PC-9 (cell line): Measurements from ENCODE around the gene ENDOV. TPM values are rescaled to one million over a fixed set of nuclear protein-coding genes. Genes with fewer than 3 reads are reported as not detected.

Experiments
- BruUV-seq: library from RNA; stranded (reverse); fragments of 400-500 nt; replicated peaks from 2 replicates; lab custom pipeline; 2021; lab: Mats Ljungman, UMichigan
- CTCF ChIA-PET: fragments of 300-600 bp; sonication (Branson Sonifier 250); formaldehyde crosslinking; loops from one replicate; lab custom pipeline; 2022; ENCODE audit warnings: antibody characterized with exemption; lab: Charles Lee
- POLR2A ChIA-PET: fragments of 300-600 bp; sonication (Branson Sonifier 250); formaldehyde crosslinking; loops from one replicate; lab custom pipeline; 2022; ENCODE audit warnings: antibody characterized with exemption; ENCODE audit not compliant: unreplicated experiment; lab: Charles Lee
- DNase-seq, 2 experiments: peaks; one replicate each; pipeline versions ENCODE4 v3.0.0 to v3.0.0-alpha.2; 2015 to 2022; ENCODE audit warnings: mixed read lengths in 1 of 2
- H2AFZ ChIP-seq: fragments of 200-600 bp; sonication (generic); 2 replicates; pipeline ENCODE4 v1.8.1; 2017; ENCODE audit warnings: antibody characterized with exemption
- H3F3A ChIP-seq: fragments of 200-600 bp; sonication (generic); 2 replicates; pipeline ENCODE4 v1.8.1; 2017; ENCODE audit warnings: antibody characterized with exemption, mild to moderate bottlenecking, low read depth; ENCODE audit not compliant: insufficient read depth
- H3K27ac ChIP-seq: fragments of 200-600 bp; sonication (generic); 2 replicates; pipeline ENCODE4 v1.6.1; 2016; ENCODE audit warnings: mixed run types
- H3K27me3 ChIP-seq: fragments of 200-600 bp; sonication (generic); 2 replicates; pipeline ENCODE4 v1.6.1; 2016; ENCODE audit warnings: low read depth, mixed run types; ENCODE audit not compliant: insufficient read depth
- H3K36me3 ChIP-seq: fragments of 200-600 bp; sonication (generic); 2 replicates; pipeline ENCODE4 v1.6.1; 2016; ENCODE audit warnings: low read depth, mixed run types
- H3K4me1 ChIP-seq: fragments of 200-600 bp; sonication (generic); replicated peaks from 2 replicates; pipeline ENCODE4 v1.6.1; 2016; ENCODE audit warnings: mixed run types; ENCODE audit not compliant: insufficient read depth
- H3K4me2 ChIP-seq: fragments of 200-600 bp; sonication (generic); 2 replicates; pipeline ENCODE4 v1.6.1; 2017; ENCODE audit warnings: mixed run types
- H3K4me3 ChIP-seq: fragments of 200-600 bp; sonication (generic); 2 replicates; pipeline ENCODE4 v1.6.1; 2016; ENCODE audit warnings: mixed run types
- H3K79me2 ChIP-seq: fragments of 200-600 bp; sonication (generic); 2 replicates; pipeline ENCODE4 v1.6.1; 2017; ENCODE audit warnings: low read depth, mixed run types
- H3K9me2 ChIP-seq: fragments of 200-600 bp; sonication (generic); 2 replicates; pipeline ENCODE4 v1.8.1; 2017; ENCODE audit warnings: mild to moderate bottlenecking; ENCODE audit not compliant: insufficient read depth
- H3K9me3 ChIP-seq: fragments of 200-600 bp; sonication (generic); 2 replicates; pipeline ENCODE4 v1.8.1; 2016; ENCODE audit warnings: low read depth; ENCODE audit not compliant: insufficient read depth
- H4K20me1 ChIP-seq: fragments of 200-600 bp; sonication (generic); 2 replicates; pipeline ENCODE4 v1.8.1; 2017; ENCODE audit not compliant: insufficient read depth
- CTCF ChIP-seq: fragments of 200-600 bp; sonication (generic); conservative IDR thresholded peaks from 2 replicates; pipeline ENCODE4 v1.6.1; 2017; ENCODE audit warnings: mixed run types, antibody characterized with exemption, mild to moderate bottlenecking, moderate library complexity
- EZH2 ChIP-seq: fragments of 200-600 bp; sonication (generic); IDR thresholded peaks from 2 replicates; pipeline ENCODE4 v1.8.0; 2017; ENCODE audit warnings: antibody characterized with exemption, low read depth
- intact Hi-C: fragments of 100-400 bp; cut with micrococcal nuclease; formaldehyde crosslinking; loops from one replicate; pipeline ENCODE4 v1.10.0; 2022; ENCODE audit not compliant: unreplicated experiment
- microRNA-seq: library from miRNA; unstranded; fragments of <30 nt; microRNA quantifications from one replicate; pipeline ENCODE4 v1.2.0, GENCODE V29; 2021; ENCODE audit warnings: borderline number of aligned reads, borderline replicate concordance
- total RNA-seq: library from RNA; stranded (reverse); gene quantifications from 2 replicates; pipeline ENCODE4 v1.2.3, GENCODE V29; 2021

Gene ENDOV
- total RNA-seq, 1 experiment from 2014 or later = 50.3 TPM

GRCh38 chr17:80487511-80487910 lies 72.5 kb downstream of the ENDOV start:
- TF ChIP-seq CTCF (no peak), EZH2 (no peak)
- Histone ChIP-seq H3K4me2 (no peak overlapping the region), H2AFZ (no peak overlapping the region), H3K27ac (no peak overlapping the region), H3K27me3 (no peaks in the 10 kb centered on the region), H3K4me3 (no peak overlapping the region), H3K36me3 (no peaks in the 10 kb centered on the region), H3F3A (no peaks in the 10 kb centered on the region), H4K20me1 (no peaks in the 10 kb centered on the region), H3K4me1 (peaks cover 8% of the 10 kb centered on the region), H3K9me2 (no peaks in the 10 kb centered on the region), H3K9me3 (no peaks in the 10 kb centered on the region), H3K79me2 (no peaks in the 10 kb centered on the region)
- POLR2A ChIA-PET = interaction anchor here (0.5 kb wide), 1 partner anchor 23 kb away, joined by 4 read pairs; no protein-coding TSS in a partner anchor
- CTCF ChIA-PET = no interaction called here
- intact Hi-C loops = no loop called here
- peak; percentile 27 to 37 for DNase-seq
- no TSS peak for BruUV-seq

Small RNAs within 50 kb of the gene (microRNA-seq; reads per million reads assigned to microRNA genes)
- gene MIR4730 = not detected

Other genes with a start within 250 kb of the ENDOV start
- gene CARD14, start 245.1 kb upstream of the ENDOV start, total RNA-seq = 15.7 and 16.5 TPM in 2 replicates
- 28.4 and 45.4 TPM in 2 replicates for gene SGSH, start 194.8 kb upstream of the ENDOV start, total RNA-seq
- 12.4 and 14.1 TPM in 2 replicates for gene SLC26A11, start 194.7 kb upstream of the ENDOV start, total RNA-seq
- gene RNF213, start 154.3 kb upstream of the ENDOV start, total RNA-seq = 179 and 207 TPM in 2 replicates
- 6.1 and 6.9 TPM in 2 replicates for gene NPTX1, start 61.4 kb downstream of the ENDOV start, total RNA-seq
- 50.8 and 53.5 TPM in 2 replicates for gene RPTOR, start 129.7 kb downstream of the ENDOV start, total RNA-seq